Fibroblast of lung (primary cell): ENCODE results near the gene EME1. TPM values are rescaled to one million over a fixed set of nuclear protein-coding genes. Genes with fewer than 3 reads are reported as not detected.

Source experiments
- DNase-seq, 2 donors: peaks; one replicate each; pipeline versions ENCODE4 v3.0.0 to v3.0.0-alpha.2; 2010; ENCODE audit warnings: low read depth in 2 of 2
- H2AFZ ChIP-seq: 2 replicates; pipeline ENCODE4 v1.5.1; 2012; ENCODE audit warnings: low read length, control low read depth, inconsistent platforms
- H3K27ac ChIP-seq: 2 replicates; pipeline ENCODE4 v1.5.1; 2011; ENCODE audit warnings: low read length, control low read depth; ENCODE audit not compliant: insufficient read depth
- H3K27me3 ChIP-seq: 2 replicates; pipeline ENCODE4 v1.5.1; 2011; ENCODE audit warnings: mild to moderate bottlenecking, low read length; ENCODE audit not compliant: control insufficient read depth, insufficient read depth
- H3K36me3 ChIP-seq: 2 replicates; pipeline ENCODE4 v1.5.1; 2011; ENCODE audit warnings: low read length; ENCODE audit not compliant: control insufficient read depth, insufficient read depth
- H3K4me1 ChIP-seq: 2 replicates; pipeline ENCODE4 v1.5.1; 2011; ENCODE audit warnings: low read length; ENCODE audit not compliant: control insufficient read depth, insufficient read depth; ENCODE audit errors: extremely low read depth
- H3K4me2 ChIP-seq: 2 replicates; pipeline ENCODE4 v1.5.1; 2011; ENCODE audit warnings: low read length, control low read depth; ENCODE audit not compliant: insufficient read depth; ENCODE audit errors: extremely low read depth
- H3K4me3 ChIP-seq, 4 experiments: fragments of 200-600 bp in 1 of 4; sonication (generic) in 1 of 4; replicated peaks in 1 of 4; 2 replicates each; pipeline ENCODE4 v1.5.1; 2011 to 2016; ENCODE audit warnings: low read length in 4 of 4, low read depth in 3 of 4, mild to moderate bottlenecking in 3 of 4, control low read depth in 2 of 4, inconsistent platforms in 1 of 4, mixed read lengths in 1 of 4; ENCODE audit not compliant: insufficient read depth in 1 of 4; ENCODE audit errors: control extremely low read depth in 1 of 4
- H3K79me2 ChIP-seq: 2 replicates; pipeline ENCODE4 v1.5.1; 2012; ENCODE audit warnings: mild to moderate bottlenecking, low read length, inconsistent platforms; ENCODE audit not compliant: control insufficient read depth, insufficient read depth
- H3K9ac ChIP-seq: 2 replicates; pipeline ENCODE4 v1.5.1; 2011; ENCODE audit warnings: mild to moderate bottlenecking, low read length, control low read depth; ENCODE audit not compliant: insufficient read depth
- H3K9me3 ChIP-seq: 2 replicates; pipeline ENCODE4 v1.5.1; 2012; ENCODE audit warnings: low read depth, low read length; ENCODE audit not compliant: control insufficient read depth, insufficient read depth
- H4K20me1 ChIP-seq: 2 replicates; pipeline ENCODE4 v1.5.1; 2011; ENCODE audit warnings: low read length; ENCODE audit not compliant: control insufficient read depth, insufficient read depth; ENCODE audit errors: extremely low read depth
- CTCF ChIP-seq, 2 donors: IDR thresholded peaks in 1 of 2; conservative IDR thresholded peaks in 1 of 2; 1 replicate in 1 of 2; 2 replicates in 1 of 2; pipeline ENCODE4 v1.5.1; 2011 to 2012; ENCODE audit warnings: low read length in 2 of 2, control low read depth in 1 of 2, inconsistent platforms in 1 of 2, low read depth in 1 of 2, mild to moderate bottlenecking in 1 of 2
- EZH2 ChIP-seq: IDR thresholded peaks from 2 replicates; pipeline ENCODE4 v1.5.1; 2012; ENCODE audit warnings: low read length, control low read depth, mild to moderate bottlenecking; ENCODE audit errors: missing control alignments
- polyA plus RNA-seq, 2 donors: library from polyadenylated mRNA; depleted of rRNA in 1 of 2; stranded (reverse) in 1 of 2; unstranded in 1 of 2; fragments of >200 nt; gene quantifications; 2 replicates each; pipeline ENCODE4 v1.2.1, GENCODE V29; 2011 to 2012; ENCODE audit warnings: missing spikeins in 1 of 2
- total RNA-seq: library from RNA; depleted of rRNA; stranded (reverse); fragments of >200 nt; gene quantifications from 2 replicates; pipeline ENCODE4 v1.2.1, GENCODE V29; 2014

EME1 gene
- total and polyA plus RNA-seq, 2 donors (not counting 1 experiment from before 2014, with no cell fraction given): 2.3 to 2.7 TPM

GRCh38 chr17:50428831-50429424, 55.9 kb downstream of the EME1 start:
- no peaks in the 10 kb centered on the region for H3K9me3 ChIP-seq
- no peak overlapping the region for H3K4me2 ChIP-seq
- TF ChIP-seq CTCF (conservative IDR thresholded peaks at IDR 0.05 in 1 of 2, IDR thresholded peaks at IDR 0.05 in 1 of 2; ENCODE audit: low read depth in 1 of 2, low read length in 2 of 2) (no peak), EZH2 (no peak)
- no peaks in the 10 kb centered on the region for H3K79me2 ChIP-seq
- no peaks in the 10 kb centered on the region for H3K36me3 ChIP-seq
- H2AFZ ChIP-seq: no peak overlapping the region
- no peak for DNase-seq
- no peaks in the 10 kb centered on the region for H4K20me1 ChIP-seq
- H3K27ac ChIP-seq: no peak overlapping the region
- no peaks in the 10 kb centered on the region for H3K27me3 ChIP-seq
- H3K4me3 ChIP-seq: no peak overlapping the region
- peaks cover 12% of the 10 kb centered on the region for H3K4me1 ChIP-seq
- H3K9ac ChIP-seq: no peak overlapping the region

- H3K4me1 ChIP-seq: peaks cover 8% of the 10 kb centered on the region
Measured at GRCh38 chr17:50429793-50430192, 56.8 kb downstream of the EME1 start.

More at GRCh38 chr17:50429793-50430192, 56.8 kb downstream of the EME1 start:
- no peaks in the 10 kb centered on the region for H3K36me3 ChIP-seq
- no peaks in the 10 kb centered on the region for H4K20me1 ChIP-seq
- no peak for TF ChIP-seq EZH2
- no peaks in the 10 kb centered on the region for H3K79me2 ChIP-seq
- H3K27me3 ChIP-seq: no peaks in the 10 kb centered on the region
- H3K4me2 ChIP-seq: no peak overlapping the region
- no peaks in the 10 kb centered on the region for H3K9me3 ChIP-seq
- no peak for DNase-seq
- no peak overlapping the region for H2AFZ ChIP-seq
- H3K9ac ChIP-seq: no peak overlapping the region
- no peak overlapping the region for H3K4me3 ChIP-seq
- no peak overlapping the region for H3K27ac ChIP-seq

Other genes starting within 250 kb of the EME1 start
- gene SAMD14, start 243.1 kb upstream of the EME1 start, total RNA-seq: 2.1 and 2.3 TPM in 2 replicates
- 1.4 and 3.8 TPM in 2 replicates for gene SAMD14, start 243.1 kb upstream of the EME1 start, polyA plus RNA-seq
- gene PPP1R9B, start 222.6 kb upstream of the EME1 start, total RNA-seq: 41.5 and 45.5 TPM in 2 replicates
- 22.1 and 26.0 TPM in 2 replicates for gene PPP1R9B, start 222.6 kb upstream of the EME1 start, polyA plus RNA-seq
- gene SGCA, start 207.2 kb upstream of the EME1 start, total RNA-seq: 4.1 and 4.3 TPM in 2 replicates
- gene SGCA, start 207.2 kb upstream of the EME1 start, polyA plus RNA-seq: 1.4 and 1.6 TPM in 2 replicates
- 577 and 584 TPM in 2 replicates for gene COL1A1, start 171.6 kb upstream of the EME1 start, total RNA-seq
- 541 and 604 TPM in 2 replicates for gene COL1A1, start 171.6 kb upstream of the EME1 start, polyA plus RNA-seq
- gene TMEM92, start 98.8 kb upstream of the EME1 start, total RNA-seq: under 0.01 TPM in 1 of 2 replicates, not detected in the other
- 0.05 TPM in 2 replicates for gene TMEM92, start 98.8 kb upstream of the EME1 start, polyA plus RNA-seq
- 32.9 and 43.9 TPM in 2 replicates for gene XYLT2, start 27.1 kb upstream of the EME1 start, total RNA-seq
- 11.3 and 12.7 TPM in 2 replicates for gene XYLT2, start 27.1 kb upstream of the EME1 start, polyA plus RNA-seq
- 43.4 and 53.3 TPM in 2 replicates for gene MRPL27, start within 50 bp of the EME1 start, total RNA-seq
- 113 and 142 TPM in 2 replicates for gene MRPL27, start within 50 bp of the EME1 start, polyA plus RNA-seq
- 83.2 and 88.7 TPM in 2 replicates for gene LRRC59, start 24.3 kb downstream of the EME1 start, total RNA-seq
- gene LRRC59, start 24.3 kb downstream of the EME1 start, polyA plus RNA-seq: 142 and 167 TPM in 2 replicates
- 21.1 and 23.6 TPM in 2 replicates for gene ACSF2, start 53.0 kb downstream of the EME1 start, total RNA-seq
- gene ACSF2, start 53.0 kb downstream of the EME1 start, polyA plus RNA-seq: 12.9 and 16.5 TPM in 2 replicates
- gene CHAD, start 95.7 kb downstream of the EME1 start, total RNA-seq: not detected in 2 replicates
- gene CHAD, start 95.7 kb downstream of the EME1 start, polyA plus RNA-seq: not detected in 2 replicates
- gene RSAD1, start 105.6 kb downstream of the EME1 start, total RNA-seq: 23.9 and 28.4 TPM in 2 replicates
- 12.5 and 13.8 TPM in 2 replicates for gene RSAD1, start 105.6 kb downstream of the EME1 start, polyA plus RNA-seq
- gene MYCBPAP, start 135.2 kb downstream of the EME1 start, total RNA-seq: 2.3 and 3.0 TPM in 2 replicates
- 0.16 and 0.40 TPM in 2 replicates for gene MYCBPAP, start 135.2 kb downstream of the EME1 start, polyA plus RNA-seq
- under 0.01 TPM in 1 of 2 replicates, not detected in the other for gene EPN3, start 159.5 kb downstream of the EME1 start, total RNA-seq
- not detected in 2 replicates for gene EPN3, start 159.5 kb downstream of the EME1 start, polyA plus RNA-seq
- 68.8 and 119 TPM in 2 replicates for gene SPATA20, start 173.9 kb downstream of the EME1 start, total RNA-seq
- 19.9 and 21.6 TPM in 2 replicates for gene SPATA20, start 173.9 kb downstream of the EME1 start, polyA plus RNA-seq
- gene CACNA1G, start 187.5 kb downstream of the EME1 start, total RNA-seq: 0.26 and 0.99 TPM in 2 replicates
- 0.08 and 0.09 TPM in 2 replicates for gene CACNA1G, start 187.5 kb downstream of the EME1 start, polyA plus RNA-seq